Fibroblast of the aortic adventitia (primary cell): ENCODE data around the gene GIT1. TPM values are rescaled to one million over a fixed set of nuclear protein-coding genes. Genes with fewer than 3 reads are reported as not detected.
A peak's percentile ranks its signal among the peaks of the same experiment; 100 is the strongest.

Source experiments
- DNase-seq: peaks from one replicate; pipeline ENCODE4 v3.0.0-alpha.2; 2010; ENCODE audit warnings: low read depth
- H3K4me3 ChIP-seq: 2 replicates; pipeline ENCODE4 v1.5.1; 2011; ENCODE audit warnings: low read depth, mild to moderate bottlenecking, control low read depth, low read length, moderate library complexity
- CTCF ChIP-seq: IDR thresholded peaks from 2 replicates; pipeline ENCODE4 v1.5.1; 2011; ENCODE audit warnings: mild to moderate bottlenecking, low read length, control low read depth, inconsistent platforms; ENCODE audit not compliant: insufficient read depth
- total RNA-seq: library from RNA; depleted of rRNA; stranded (reverse); fragments of >200 nt; gene quantifications from 2 replicates; pipeline ENCODE4 v1.2.3, GENCODE V29; 2012; ENCODE audit warnings: low replicate concordance

GIT1 gene
- total RNA-seq, 1 donor = 38.6 TPM

GRCh38 chr17:29615492-29616299 lies 26.2 kb upstream of the GIT1 start:
- DNase-seq = peak; percentile 74
- peak overlapping the region; percentile 49 for H3K4me3 ChIP-seq
- TF ChIP-seq CTCF = no peak

- DNase-seq = peak; percentile 40
- TF ChIP-seq CTCF = no peak
- peak overlapping the region; percentile 49 for H3K4me3 ChIP-seq
These were observed 25.6 kb upstream of the GIT1 start for GRCh38 chr17:29615048-29615385.

GRCh38 chr17:29614349-29615047 lies 25.1 kb upstream of the GIT1 start:
- TF ChIP-seq CTCF = no peak
- DNase-seq = no peak
- no peak overlapping the region for H3K4me3 ChIP-seq

- DNase-seq = no peak
- TF ChIP-seq CTCF = no peak
- H3K4me3 ChIP-seq = no peak overlapping the region
These were observed 24.4 kb upstream of the GIT1 start for GRCh38 chr17:29613856-29614255.

GRCh38 chr17:29613352-29613837 lies 23.9 kb upstream of the GIT1 start:
- H3K4me3 ChIP-seq = peak overlapping the region; percentile 25
- peak; percentile 68 for TF ChIP-seq CTCF
- peak; percentile 83 for DNase-seq

- no peak overlapping the region for H3K4me3 ChIP-seq
- TF ChIP-seq CTCF = no peak
- no peak for DNase-seq
These were observed 23.2 kb upstream of the GIT1 start for GRCh38 chr17:29612404-29613280.
